Transverse colon (tissue), 4 donors: Measurements from ENCODE around the gene SINHCAF. TPM values are rescaled to one million over a fixed set of nuclear protein-coding genes. Genes with fewer than 3 reads are reported as not detected.
"Not testable (repeated sequence)": the region's sequence is repeated elsewhere in the genome, so short reads cannot be mapped to it uniquely, and the experiment has no call there.

Experiments used
- DNase-seq: peaks from one replicate; pipeline ENCODE4 v3.0.0-alpha.2; 2019
- H3K27ac ChIP-seq, 4 donors: fragments of 200-600 bp; sonication (generic); 2 replicates each; pipeline ENCODE4 v1.5.1; 2016 to 2018; ENCODE audit warnings: inconsistent platforms in 4 of 4
- H3K27me3 ChIP-seq: fragments of 200-600 bp; sonication (generic); 2 replicates; pipeline ENCODE4 v1.5.1; 2017; ENCODE audit warnings: inconsistent platforms
- H3K36me3 ChIP-seq, 4 donors: fragments of 200-600 bp; sonication (generic); 2 replicates each; pipeline ENCODE4 v1.5.1; 2017 to 2019; ENCODE audit warnings: inconsistent platforms in 4 of 4
- H3K4me1 ChIP-seq, 4 donors: fragments of 200-600 bp; sonication (generic); 2 replicates each; pipeline ENCODE4 v1.5.1; 2017 to 2020; ENCODE audit warnings: inconsistent platforms in 4 of 4
- H3K4me3 ChIP-seq, 4 donors: fragments of 200-600 bp; sonication (generic); 1 replicate in 1 of 4; 2 replicates in 3 of 4; pipeline versions ENCODE4 v1.5.1 to v1.6.1; 2017 to 2019; ENCODE audit warnings: inconsistent platforms in 4 of 4
- H3K9me3 ChIP-seq, 2 donors: fragments of 200-600 bp; sonication (generic); 2 replicates each; pipeline ENCODE4 v1.5.1; 2017 to 2019; ENCODE audit warnings: inconsistent platforms in 2 of 2
- CTCF ChIP-seq, 5 experiments: fragments of 200-600 bp in 3 of 5; fragments of 450-650 bp in 2 of 5; sonication (generic) in 3 of 5; IDR thresholded peaks; 1 replicate in 2 of 5; 2 replicates in 3 of 5; pipeline ENCODE4 v1.5.1; 2016 to 2017; ENCODE audit warnings: antibody characterized with exemption in 5 of 5, inconsistent platforms in 3 of 5, mild to moderate bottlenecking in 2 of 5, moderate library complexity in 1 of 5
- EP300 ChIP-seq: sonication (generic); formaldehyde crosslinking; IDR thresholded peaks from one replicate; pipeline ENCODE4 v1.6.1; 2017; ENCODE audit warnings: antibody characterized with exemption, low read depth
- POLR2A ChIP-seq: fragments of 450-650 bp; IDR thresholded peaks from one replicate; pipeline ENCODE4 v1.6.1; 2016; ENCODE audit warnings: antibody characterized with exemption, mild to moderate bottlenecking, moderate library complexity
- POLR2AphosphoS5 ChIP-seq, 3 donors: sonication (generic); formaldehyde crosslinking; IDR thresholded peaks; one replicate each; pipeline ENCODE4 v1.6.1; 2016; ENCODE audit warnings: antibody characterized with exemption in 3 of 3
- WGBS, 2 donors: methylation state at CpG; one replicate each; pipeline ENCODE4 v1.1.5; 2018; ENCODE audit warnings: low coverage in 1 of 2; 5-methylcytosine and 5-hydroxymethylcytosine counted together
- in situ Hi-C, 4 donors: fragments of 200-750 bp; cut with MboI; loops; one replicate each; pipeline versions ENCODE4 v1.15.0 to v1.15.1; 2017; ENCODE audit warnings: low sequenced_read_pairs in 3 of 4, low pct_ligation_motif_present in 1 of 4, low pct_unique_long_range_greater_than_20kb in 1 of 4
- intact Hi-C: fragments of 100-400 bp; cut with DNase I; formaldehyde crosslinking; loops from one replicate; pipeline ENCODE4 v1.15.1; 2023; ENCODE audit warnings: low total_unique reads
- total RNA-seq, 4 donors: library from RNA; depleted of rRNA; stranded (reverse); fragments of >200 nt; gene quantifications; one replicate each; pipeline ENCODE4 v1.1.0, GENCODE V29; 2016

The SINHCAF gene
- 100 to 1,000 TPM in 1 of 4 donors, 10 to 100 TPM in 3; 16.8 to 135 (median 64.8) TPM for total RNA-seq

- Histone ChIP-seq H3K36me3 (no peaks in the 10 kb centered on the region), H3K27ac (peak within 1 kb of the TSS; percentile 93 to 96 (median 96)), H3K9me3 (no peaks in the 10 kb centered on the region), H3K4me3 (peak within 1 kb of the TSS; percentile 64 to 85 (median 73)), H3K27me3 (no peaks in the 10 kb centered on the region), H3K4me1 (peaks cover 0 to 31% (median 8%) of the 10 kb centered on the region in 4 donors)
- in situ Hi-C loops (no loop called here), intact Hi-C loops (no loop called here)
- 0 to 3% methylated on average over 11 to 55 of the region's 55 CpGs for WGBS, 2 donors
- TF ChIP-seq POLR2AphosphoS5 (IDR thresholded peaks at IDR 0.05) (peak; percentile 98 to 99 (median 99)), POLR2A (peak; percentile 98), CTCF (IDR thresholded peaks at IDR 0.05) (peak in 1 of 5 experiments; percentile 14), EP300 (no peak)
- DNase-seq = peak; percentile 100
These were observed at the start of gene SINHCAF for GRCh38 chr12:31325877-31326631. SINHCAF (minus strand) TSS chr12:31326150; CDS start chr12:31298204, 27,946 bp downstream.

GRCh38 chr12:31375422-31375821 is 49.5 kb upstream of the SINHCAF start:
- intact Hi-C loops, DNase-seq, H3K4me3 ChIP-seq, H3K9me3 ChIP-seq, H3K36me3 ChIP-seq, H3K27me3 ChIP-seq, H3K27ac ChIP-seq: not testable (repeated sequence)
- 85 to 91% methylated on average over 6 of the region's 6 CpGs for WGBS, 2 donors
- in situ Hi-C loops = loop anchor here in 1 of 4 donors (25.0 kb wide), 1 partner anchor 937 kb away; no protein-coding TSS in a partner anchor
- peaks cover 0 to 12% (median 5%) of the 10 kb centered on the region in 4 donors for H3K4me1 ChIP-seq

- Histone ChIP-seq H3K9me3 (no peaks in the 10 kb centered on the region), H3K27me3 (no peaks in the 10 kb centered on the region), H3K4me3 (peak overlapping the region in 1 of 4 donors; percentile 19), H3K4me1 (peaks cover 2 to 30% (median 8%) of the 10 kb centered on the region in 4 donors), H3K36me3 (no peaks in the 10 kb centered on the region), H3K27ac (peak overlapping the region; percentile 73 to 87 (median 80))
- intact Hi-C loops (no loop called here), in situ Hi-C loops (no loop called here)
- WGBS, 2 donors = 54 to 67% methylated on average over 1 to 2 of the region's 2 CpGs
- no peak for TF ChIP-seq POLR2A
- DNase-seq = peak; percentile 35
These were observed 45.3 kb upstream of the SINHCAF start for GRCh38 chr12:31371256-31371620.

GRCh38 chr12:31370531-31371255 is 44.7 kb upstream of the SINHCAF start:
- Histone ChIP-seq H3K36me3 (no peaks in the 10 kb centered on the region), H3K27ac (peak overlapping the region; percentile 73 to 87 (median 80)), H3K9me3 (no peaks in the 10 kb centered on the region), H3K4me3 (peak overlapping the region in 3 of 4 donors; percentile 10 to 19 (median 12)), H3K27me3 (no peaks in the 10 kb centered on the region), H3K4me1 (peaks cover 2 to 30% (median 8%) of the 10 kb centered on the region in 4 donors)
- 33 to 36% methylated on average over 3 to 10 of the region's 10 CpGs for WGBS, 2 donors
- peak; percentile 75 for DNase-seq
- in situ Hi-C loops (no loop called here), intact Hi-C loops (no loop called here)
- TF ChIP-seq EP300 (no peak), POLR2A (peak; percentile 31), CTCF (IDR thresholded peaks at IDR 0.05) (no peak), POLR2AphosphoS5 (IDR thresholded peaks at IDR 0.05) (peak in 2 of 3 donors; percentile 56 to 68)
